H9 (cell line): ENCODE data around the gene DHCR24. TPM values are rescaled to one million over a fixed set of nuclear protein-coding genes. Genes with fewer than 3 reads are reported as not detected.

Source experiments
- DNase-seq: peaks from one replicate; pipeline ENCODE4 v3.0.0-alpha.2; 2017
- H2AFZ ChIP-seq: one replicate; pipeline ENCODE4 v1.6.1; 2013; ENCODE audit warnings: mild to moderate bottlenecking, low read length, control low read depth, moderate library complexity
- H2AK5ac ChIP-seq: 2 replicates; pipeline ENCODE4 v1.6.1; 2013; ENCODE audit warnings: low read length, control low read depth, mixed read lengths; ENCODE audit not compliant: insufficient read length
- H2BK120ac ChIP-seq: one replicate; pipeline ENCODE4 v1.6.1; 2013; ENCODE audit warnings: low read depth, mild to moderate bottlenecking, low read length, control low read depth, inconsistent platforms; ENCODE audit not compliant: poor library complexity, severe bottlenecking
- H2BK12ac ChIP-seq: 2 replicates; pipeline ENCODE4 v1.6.1; 2013; ENCODE audit warnings: low read length, control low read depth, mixed read lengths, low read depth; ENCODE audit not compliant: insufficient read length
- H2BK15ac ChIP-seq: 2 replicates; pipeline ENCODE4 v1.6.1; 2013; ENCODE audit warnings: low read depth, low read length, control low read depth
- H2BK20ac ChIP-seq: one replicate; pipeline ENCODE4 v1.6.1; 2013; ENCODE audit warnings: low read depth, mild to moderate bottlenecking, low read length, control low read depth, inconsistent platforms; ENCODE audit not compliant: poor library complexity, severe bottlenecking
- H2BK5ac ChIP-seq: 2 replicates; pipeline ENCODE4 v1.6.1; 2013; ENCODE audit warnings: low read length, control low read depth, mixed read lengths; ENCODE audit not compliant: insufficient read length
- H3K14ac ChIP-seq: 2 replicates; pipeline ENCODE4 v1.6.1; 2013; ENCODE audit warnings: low read length, control low read depth; ENCODE audit not compliant: insufficient read depth
- H3K18ac ChIP-seq: 2 replicates; pipeline ENCODE4 v1.6.1; 2013; ENCODE audit warnings: low read depth, mild to moderate bottlenecking, mixed read lengths, low read length, control low read depth; ENCODE audit not compliant: insufficient read length
- H3K23ac ChIP-seq: 2 replicates; pipeline ENCODE4 v1.6.1; 2013; ENCODE audit warnings: low read length, control low read depth, mixed read lengths, low read depth; ENCODE audit not compliant: insufficient read length
- H3K23me2 ChIP-seq: 2 replicates; pipeline ENCODE4 v1.6.1; 2013; ENCODE audit warnings: low read depth, mild to moderate bottlenecking, mixed read lengths, low read length, control low read depth; ENCODE audit not compliant: insufficient read length, poor library complexity, severe bottlenecking
- H3K27ac ChIP-seq: 2 replicates; pipeline ENCODE4 v1.5.1; 2013; ENCODE audit warnings: low read length, control low read depth, mixed read lengths, low read depth; ENCODE audit not compliant: insufficient read length
- H3K27me3 ChIP-seq: 2 replicates; pipeline ENCODE4 v1.6.1; 2013; ENCODE audit warnings: low read length, control low read depth, inconsistent platforms; ENCODE audit not compliant: insufficient read depth
- H3K4ac ChIP-seq: 2 replicates; pipeline ENCODE4 v1.6.1; 2013; ENCODE audit warnings: low read depth, mild to moderate bottlenecking, control low read depth, inconsistent platforms, low read length, moderate library complexity
- H3K4me1 ChIP-seq: 2 replicates; pipeline ENCODE4 v1.6.1; 2013; ENCODE audit warnings: low read length, control low read depth, inconsistent platforms; ENCODE audit not compliant: insufficient read depth
- H3K4me2 ChIP-seq: 2 replicates; pipeline ENCODE4 v1.6.1; 2013; ENCODE audit warnings: low read length, control low read depth, mixed read lengths; ENCODE audit not compliant: insufficient read length, insufficient read depth
- H3K56ac ChIP-seq: 2 replicates; pipeline ENCODE4 v1.6.1; 2013; ENCODE audit warnings: low read depth, mild to moderate bottlenecking, mixed read lengths, low read length, control low read depth; ENCODE audit not compliant: insufficient read length
- H3K79me1 ChIP-seq: 2 replicates; pipeline ENCODE4 v1.6.1; 2013; ENCODE audit warnings: low read depth, mild to moderate bottlenecking, moderate library complexity, low read length, control low read depth, inconsistent platforms; ENCODE audit not compliant: insufficient read depth, poor library complexity, severe bottlenecking
- H3K79me2 ChIP-seq: 2 replicates; pipeline ENCODE4 v1.6.1; 2013; ENCODE audit warnings: low read length, control low read depth, inconsistent platforms; ENCODE audit not compliant: insufficient read depth
- H3K9ac ChIP-seq: 2 replicates; pipeline ENCODE4 v1.6.1; 2013; ENCODE audit warnings: low read length, control low read depth, mixed read lengths; ENCODE audit not compliant: insufficient read length; ENCODE audit errors: extremely low read depth
- H3K9me3 ChIP-seq: one replicate; pipeline ENCODE4 v1.6.1; 2013; ENCODE audit warnings: low read depth, low read length, inconsistent platforms; ENCODE audit not compliant: control insufficient read depth
- H3T11ph ChIP-seq: one replicate; pipeline ENCODE4 v1.6.1; 2013; ENCODE audit warnings: mild to moderate bottlenecking, low read length, control low read depth, inconsistent platforms
- H4K20me1 ChIP-seq: one replicate; pipeline ENCODE4 v1.6.1; 2013; ENCODE audit not compliant: control insufficient read depth, insufficient read length, insufficient read depth
- H4K5ac ChIP-seq: 2 replicates; pipeline ENCODE4 v1.6.1; 2013; ENCODE audit warnings: low read depth, mild to moderate bottlenecking, mixed read lengths, low read length, control low read depth; ENCODE audit not compliant: insufficient read length
- H4K8ac ChIP-seq: replicated peaks from 2 replicates; pipeline ENCODE4 v1.6.1; 2013; ENCODE audit warnings: low read length, control low read depth, mixed read lengths, low read depth; ENCODE audit not compliant: insufficient read length
- H4K91ac ChIP-seq: 2 replicates; pipeline ENCODE4 v1.6.1; 2013; ENCODE audit warnings: low read depth, mild to moderate bottlenecking, moderate library complexity, mixed read lengths, low read length, control low read depth; ENCODE audit not compliant: insufficient read length
- H3K27ac Mint-ChIP-seq, 3 experiments: 2 replicates in 2 of 3; 3 replicates in 1 of 3; pipeline ENCODE4 v1.8.0; 2020 to 2021; ENCODE audit warnings: mixed read lengths in 3 of 3, mild to moderate bottlenecking in 1 of 3, moderate library complexity in 1 of 3
- H3K27me3 Mint-ChIP-seq: 2 replicates; pipeline ENCODE4 v1.8.0; 2021; ENCODE audit warnings: low read depth, mild to moderate bottlenecking, moderate library complexity, mixed read lengths
- H3K36me3 Mint-ChIP-seq, 3 experiments: 2 replicates in 2 of 3; 3 replicates in 1 of 3; pipeline ENCODE4 v1.8.0; 2020 to 2021; ENCODE audit warnings: low read depth in 3 of 3, mixed read lengths in 3 of 3; ENCODE audit not compliant: insufficient read depth in 1 of 3
- H3K4me1 Mint-ChIP-seq, 2 experiments: 2 replicates each; pipeline ENCODE4 v1.8.0; 2020; ENCODE audit warnings: mixed read lengths in 2 of 2
- H3K4me3 Mint-ChIP-seq, 2 experiments: 2 replicates in 1 of 2; 3 replicates in 1 of 2; pipeline ENCODE4 v1.8.0; 2020 to 2021; ENCODE audit warnings: mild to moderate bottlenecking in 2 of 2, mixed read lengths in 2 of 2, moderate library complexity in 1 of 2
- H3K9me3 Mint-ChIP-seq, 2 experiments: 2 replicates in 1 of 2; 3 replicates in 1 of 2; pipeline ENCODE4 v1.8.0; 2020; ENCODE audit warnings: mild to moderate bottlenecking in 2 of 2, mixed read lengths in 2 of 2, moderate library complexity in 1 of 2
- CTCF ChIP-seq: fragments of 200-600 bp; sonication (generic); conservative IDR thresholded peaks from 3 replicates; pipeline ENCODE4 v1.8.0; 2021; ENCODE audit warnings: antibody characterized with exemption, mild to moderate bottlenecking
- WGBS: extraction: QIAGEN DNeasy Blood & Tissue Kit; methylation state at CpG from one replicate; pipeline ENCODE4 v1.1.7; 2013; ENCODE audit warnings: missing lambda C conversion rate, low lambda C conversion rate, mixed read lengths; ENCODE audit not compliant: insufficient read length; ENCODE audit errors: extremely low coverage; 5-methylcytosine and 5-hydroxymethylcytosine counted together
- total RNA-seq: library from RNA; stranded (reverse); gene quantifications from 2 replicates; pipeline ENCODE4 v1.2.1, GENCODE V29; 2021

Gene DHCR24
- total RNA-seq, 1 experiment from 2014 or later = 318 TPM

DNA sequence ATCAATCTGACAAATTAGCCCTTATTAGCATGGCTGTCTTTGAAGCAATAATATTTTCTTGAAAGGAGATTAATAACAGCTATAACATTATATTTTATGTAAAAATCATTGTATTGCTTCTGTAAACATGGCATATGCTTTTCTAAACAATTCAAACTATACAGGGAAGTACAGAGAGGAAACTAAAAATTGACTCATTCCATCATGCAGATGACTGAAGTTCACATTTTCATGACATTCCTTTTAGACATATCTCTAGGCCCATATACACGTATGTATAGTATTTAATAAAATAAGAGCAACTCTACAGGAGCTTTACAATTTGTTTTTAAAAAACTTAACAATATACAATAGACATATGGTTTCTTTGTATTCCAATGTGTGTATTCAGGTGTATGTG is 5.6 kb upstream of the DHCR24 start:
- no peak for DNase-seq
- Histone ChIP-seq H3K23me2 (peaks cover 3% of the 10 kb centered on the region), H4K8ac (no peak overlapping the region), H2BK15ac (no peak overlapping the region), H3K27ac (no peak overlapping the region), H2BK5ac (no peak overlapping the region), H2BK20ac (no peak overlapping the region), H2BK12ac (no peak overlapping the region), H2AFZ (no peak overlapping the region), H3K14ac (no peak overlapping the region), H3K79me1 (no peaks in the 10 kb centered on the region), H2BK120ac (no peak overlapping the region), H3K18ac (no peak overlapping the region), H3K4ac (no peak overlapping the region), H4K5ac (no peak overlapping the region), H3K56ac (no peak overlapping the region), H3T11ph (no peak overlapping the region), H3K27me3 (no peaks in the 10 kb centered on the region), H3K23ac (no peak overlapping the region), H3K4me1 (no peaks in the 10 kb centered on the region), H2AK5ac (no peak overlapping the region), H3K9ac (no peak overlapping the region), H3K4me2 (no peak overlapping the region), H3K79me2 (no peaks in the 10 kb centered on the region; the same call in 1 of the 2 replicates), H3K9me3 (no peaks in the 10 kb centered on the region), H4K91ac (no peak overlapping the region), H4K20me1 (no peaks in the 10 kb centered on the region)
- H3K9me3 Mint-ChIP-seq = no peaks in the 10 kb centered on the region
- TF ChIP-seq CTCF = no peak
- no peaks in the 10 kb centered on the region for H3K36me3 Mint-ChIP-seq
- no peaks in the 10 kb centered on the region; the same call in 1 of the 2 replicates for H3K27me3 Mint-ChIP-seq
- no peak overlapping the region for H3K27ac Mint-ChIP-seq
- H3K4me1 Mint-ChIP-seq = peaks cover 9% of the 10 kb centered on the region in 2 experiments
- no CpG with 5 or more reads among the region's 1 CpG for WGBS
- H3K4me3 Mint-ChIP-seq = no peak overlapping the region
